GM21529 (cell line): ENCODE data around the gene SH3GLB2.
A peak's percentile ranks its signal among the peaks of the same experiment; 100 is the strongest.
"Not testable (repeated sequence)": the region's sequence is repeated elsewhere in the genome, so short reads cannot be mapped to it uniquely, and the experiment has no call there.

Experiments
- ATAC-seq: cut with Tn5 transposase; IDR thresholded peaks from one replicate; pipeline ENCODE4 v1.9.1; 2021; ENCODE audit not compliant: unreplicated experiment

The SH3GLB2 gene

DNA sequence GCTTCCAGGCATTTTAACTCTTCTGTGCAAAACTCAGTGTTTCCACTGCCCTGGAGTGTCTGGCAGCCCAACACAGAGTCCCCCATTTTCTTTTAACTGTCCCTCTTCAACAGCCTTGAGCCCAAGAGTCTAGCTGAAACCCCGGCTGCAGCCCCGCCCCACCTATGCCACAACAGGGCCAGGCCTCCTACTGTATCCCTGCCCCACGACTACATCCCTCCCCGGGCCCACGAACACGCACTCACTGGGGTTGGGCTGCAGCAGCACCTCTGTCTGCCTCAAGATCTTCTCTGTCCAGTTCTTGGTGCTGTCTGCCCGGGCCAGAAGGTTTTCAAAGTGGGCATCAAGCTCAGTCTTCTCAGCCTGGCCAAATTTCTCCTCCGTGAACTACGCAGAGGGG, 6.1 kb downstream of the SH3GLB2 start:
- ATAC-seq = no peak

DNA sequence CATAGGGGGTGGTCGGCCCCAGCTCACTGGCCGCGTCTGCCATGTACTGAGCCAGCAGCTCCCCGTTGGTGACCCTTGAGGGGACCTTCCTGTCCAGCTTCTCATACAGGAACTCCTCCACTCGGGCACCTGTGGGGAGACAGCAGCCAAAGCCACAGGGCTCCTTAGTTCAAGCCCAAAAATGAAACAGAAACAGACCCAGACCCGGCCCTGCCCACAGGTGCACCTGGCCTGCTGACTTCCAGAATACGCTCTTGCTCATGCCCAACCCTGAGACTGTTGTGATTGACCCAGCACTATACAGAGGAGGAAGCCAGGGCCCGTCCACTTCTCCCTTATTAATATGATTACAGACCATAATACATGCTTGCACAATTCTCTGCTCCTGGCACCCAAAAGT, 7.0 kb downstream of the SH3GLB2 start:
- peak; percentile 88 for ATAC-seq

DNA sequence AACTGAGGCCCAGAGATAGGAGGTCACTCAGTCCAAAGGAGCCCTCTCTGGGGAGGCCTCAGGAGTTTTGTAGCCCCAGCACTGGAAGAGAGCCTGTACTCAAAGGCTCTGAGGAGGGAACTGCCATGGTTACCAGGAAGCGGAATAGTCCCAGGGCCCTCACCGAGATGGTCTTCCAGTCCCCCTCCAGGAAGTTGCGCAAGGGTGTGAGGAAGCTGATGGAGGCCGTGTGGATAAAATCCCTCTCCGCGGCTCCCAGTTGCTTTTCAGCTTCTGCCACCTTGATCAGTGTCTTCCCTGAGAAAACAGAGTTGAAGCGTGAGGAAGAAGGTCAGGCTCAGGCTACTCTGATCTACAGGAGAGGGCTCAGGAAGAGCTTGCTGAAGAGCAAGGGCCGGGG, 13.5 kb downstream of the SH3GLB2 start:
- no peak for ATAC-seq

DNA sequence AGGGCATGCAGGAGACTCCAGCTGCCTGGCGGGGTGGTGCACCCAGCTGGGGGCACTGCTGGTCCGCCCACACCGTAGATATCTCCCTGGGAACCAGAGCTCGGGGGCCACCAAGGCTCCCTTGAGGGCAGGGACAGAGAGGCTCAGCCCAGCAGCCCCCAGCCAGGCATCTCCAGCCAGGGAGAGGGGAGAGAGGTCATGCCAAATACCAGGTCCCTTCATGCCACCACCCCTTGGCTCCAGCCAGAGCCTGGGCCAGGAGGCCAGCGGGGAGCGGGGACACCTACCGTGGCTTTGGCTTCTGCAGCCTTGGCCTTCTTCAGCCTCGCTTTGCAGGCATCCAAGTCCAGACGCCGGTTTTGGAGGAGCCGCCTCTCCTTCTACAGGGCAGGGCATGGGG, 14.0 kb downstream of the SH3GLB2 start:
- no peak for ATAC-seq

DNA sequence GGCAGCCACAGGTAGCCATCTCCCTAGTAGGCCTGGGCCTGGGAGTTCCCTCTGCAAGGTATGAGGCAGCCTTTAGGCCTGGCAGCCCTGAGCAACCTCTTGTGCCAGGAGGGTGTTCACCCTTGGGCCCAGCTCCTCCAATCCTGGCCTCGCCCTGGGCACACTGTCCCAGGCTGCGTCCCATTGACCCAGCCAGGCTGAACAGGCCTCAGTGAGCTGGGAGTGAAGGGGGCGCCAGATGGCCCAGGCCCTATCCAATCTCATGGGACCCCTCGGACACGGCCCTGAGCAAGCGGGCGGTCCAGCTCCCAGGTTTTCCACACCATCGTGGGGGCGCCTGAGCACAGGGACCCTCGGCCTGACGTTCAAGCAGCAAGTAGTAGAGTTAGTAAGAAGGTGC, 14.5 kb downstream of the SH3GLB2 start:
- no peak for ATAC-seq

DNA sequence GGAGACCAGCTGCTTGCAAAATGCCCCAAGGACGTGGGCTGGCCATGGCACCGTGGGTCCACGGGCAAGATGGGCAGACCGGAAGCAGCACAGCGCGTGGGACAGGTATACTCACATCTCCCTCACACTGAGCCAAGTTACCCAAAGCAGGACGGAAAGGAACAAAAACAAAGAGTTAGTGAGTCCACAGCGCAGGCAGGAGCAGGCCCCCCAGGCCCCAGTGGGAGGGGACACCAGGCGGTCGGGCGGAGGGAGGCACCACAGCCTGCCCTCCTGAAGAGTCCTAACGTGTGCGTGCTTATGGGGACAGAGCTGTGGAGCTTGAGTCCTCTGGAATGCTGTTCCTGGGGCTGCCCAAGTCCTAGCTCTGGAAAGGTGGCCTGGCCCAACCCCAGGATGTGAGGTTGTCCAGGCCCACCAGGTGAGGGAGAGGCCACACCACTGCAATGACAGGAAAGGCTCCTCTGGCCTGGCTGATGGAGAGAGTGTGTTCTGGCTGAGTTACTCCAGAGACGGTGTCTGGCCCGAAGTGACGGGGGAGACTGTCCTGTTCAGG, 15.2 kb downstream of the SH3GLB2 start:
- no peak for ATAC-seq

DNA sequence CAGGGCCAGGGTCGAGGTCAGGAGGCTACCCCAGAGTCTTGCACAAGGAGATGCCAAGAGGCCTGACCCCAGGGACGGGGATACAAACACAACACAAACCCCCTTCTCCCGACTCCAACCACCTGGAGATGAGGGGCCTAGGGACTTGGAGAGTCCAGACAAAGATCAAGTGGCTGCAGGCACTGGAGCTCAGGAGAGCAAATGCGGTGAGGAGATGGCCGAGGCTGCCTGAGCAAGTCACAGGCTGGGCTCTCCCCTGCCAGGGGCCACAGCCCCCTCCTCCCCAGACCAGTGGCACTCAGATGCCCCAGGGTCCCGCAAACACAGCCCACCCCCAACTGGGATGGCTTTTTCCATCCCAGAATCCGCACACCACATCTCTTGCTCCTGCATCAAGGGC, 15.8 kb downstream of the SH3GLB2 start:
- ATAC-seq = no peak

DNA sequence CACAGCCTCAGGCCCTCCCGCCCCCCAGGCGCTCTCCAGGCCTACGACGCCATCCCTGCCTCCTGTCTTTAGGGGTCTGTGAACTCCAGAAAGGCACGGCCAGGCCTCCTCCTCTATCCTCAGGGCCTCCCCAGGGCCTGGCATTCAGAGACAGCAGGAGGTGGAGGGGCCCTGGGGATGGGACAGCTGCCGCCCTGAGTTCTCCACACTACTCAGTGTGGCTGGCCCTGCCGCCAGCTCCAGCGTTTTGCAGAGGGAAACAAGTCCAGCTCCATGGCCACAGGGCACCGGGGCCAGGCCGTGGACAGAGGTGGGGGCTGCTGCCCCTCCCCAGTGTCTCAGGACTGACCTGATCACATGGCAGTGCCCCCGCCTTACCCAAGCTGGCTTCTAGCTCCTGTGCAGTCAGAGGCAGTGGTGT, 16.4 kb downstream of the SH3GLB2 start:
- no peak for ATAC-seq

DNA sequence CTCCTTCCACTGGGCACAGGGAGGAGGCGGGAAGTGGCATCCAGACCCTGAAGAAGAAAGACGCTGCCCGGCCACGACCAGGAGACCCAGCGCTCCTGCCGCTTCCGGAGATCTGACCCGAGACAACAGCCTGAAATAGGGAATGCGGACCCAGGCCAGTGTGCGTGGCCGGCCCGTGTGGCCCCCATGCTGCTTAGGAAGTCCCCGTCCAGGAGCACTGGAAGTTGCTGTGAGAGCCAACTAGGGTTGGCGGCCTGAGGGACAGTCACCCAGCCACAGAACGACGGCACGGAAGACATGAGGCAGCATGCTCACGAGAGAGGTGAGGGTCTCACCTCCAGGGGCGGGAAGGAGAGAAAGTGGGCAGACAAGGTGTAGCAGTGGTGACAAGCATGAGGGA, 17.0 kb downstream of the SH3GLB2 start:
- ATAC-seq = no peak

DNA sequence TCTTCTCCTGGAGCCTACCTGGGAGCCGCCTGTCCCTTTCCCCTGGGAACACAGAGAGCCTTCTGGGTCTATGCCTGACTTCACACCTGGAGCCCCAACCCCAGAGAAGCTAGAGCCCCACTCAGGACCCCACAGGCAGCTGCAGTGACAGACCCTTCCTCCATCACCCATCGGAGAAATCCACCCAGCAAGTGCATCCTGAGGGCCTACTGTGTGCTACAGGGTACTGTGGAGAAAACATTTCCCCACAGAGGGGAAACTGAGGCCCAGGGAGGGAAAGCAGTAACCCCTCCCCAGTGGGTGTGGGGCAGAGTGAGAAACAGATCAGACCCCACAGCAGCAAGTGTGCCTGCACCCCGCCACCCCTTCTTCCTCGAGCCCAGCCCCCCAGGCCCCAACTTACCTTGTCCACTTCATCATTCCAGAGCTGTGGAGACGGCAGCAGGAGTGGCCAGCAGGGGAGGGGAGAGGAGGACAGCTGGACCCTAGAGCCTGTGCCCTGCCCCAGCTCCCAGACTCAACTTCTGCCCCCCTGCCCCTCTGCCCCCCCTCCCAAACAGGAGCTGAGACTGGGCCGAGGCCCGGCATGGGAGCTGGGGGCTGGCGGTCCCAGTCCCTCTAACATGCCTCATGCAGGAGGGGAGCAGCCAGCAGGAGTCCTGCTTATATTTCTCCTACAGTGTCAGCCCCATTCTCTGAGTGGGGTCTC, 17.7 kb downstream of the SH3GLB2 start:
- ATAC-seq = no peak

DNA sequence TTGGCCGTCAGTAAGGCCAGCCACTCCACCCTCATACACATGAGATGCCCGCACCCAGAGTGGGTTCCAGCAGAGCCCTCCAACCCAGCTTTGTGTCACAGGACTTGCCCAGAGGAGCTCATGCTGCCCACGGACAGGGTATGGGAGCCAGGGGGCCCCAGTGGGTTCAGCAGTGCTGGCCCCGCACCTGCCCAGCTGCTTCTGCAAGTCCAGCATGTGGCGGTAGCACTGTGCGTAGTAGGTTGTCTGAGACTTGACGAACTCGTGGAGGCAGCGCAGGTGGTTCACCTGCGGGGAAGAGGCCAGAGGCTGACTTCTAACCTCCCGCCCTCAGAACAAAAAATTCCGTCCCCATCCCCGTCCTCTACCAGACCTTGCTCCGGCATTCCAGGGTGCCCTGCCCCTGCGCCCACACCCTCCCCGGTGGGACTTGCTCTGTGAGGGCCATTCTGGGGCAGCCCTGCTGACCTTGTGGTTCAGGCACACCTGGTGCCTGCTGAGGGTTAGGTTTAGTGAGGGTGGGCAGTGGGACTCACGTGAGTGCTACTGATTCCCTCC, 18.5 kb downstream of the SH3GLB2 start:
- ATAC-seq = no peak

DNA sequence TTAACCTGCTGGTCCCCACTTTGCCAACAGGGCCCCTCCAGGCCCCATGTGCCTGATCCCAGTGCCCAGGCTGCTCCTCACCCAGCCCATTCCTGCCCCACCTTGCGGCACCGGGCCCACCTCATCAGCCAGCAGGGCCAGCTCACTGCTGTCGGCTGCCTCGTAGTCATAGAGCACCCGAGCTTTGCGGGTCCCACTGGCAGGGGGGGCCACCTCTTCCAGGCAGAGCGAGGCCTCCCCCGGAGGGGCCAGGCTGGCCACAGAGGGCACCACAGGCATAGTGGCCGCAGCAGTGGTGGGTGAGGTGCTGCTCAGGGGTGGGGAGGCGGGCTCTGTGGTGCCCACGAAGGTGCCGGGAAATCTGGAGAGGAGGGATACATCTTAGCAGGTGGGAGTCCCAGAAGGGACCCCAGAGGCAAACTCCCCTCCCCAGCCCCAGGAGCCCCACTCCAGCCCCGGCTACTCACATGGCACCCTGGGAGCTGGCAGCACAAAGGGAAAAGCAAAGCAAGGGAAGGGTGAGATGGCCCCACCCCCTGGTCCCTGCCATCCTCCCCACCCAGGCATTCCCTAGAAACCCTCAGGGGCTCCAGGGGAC, 19.0 kb downstream of the SH3GLB2 start:
- ATAC-seq = no peak

DNA sequence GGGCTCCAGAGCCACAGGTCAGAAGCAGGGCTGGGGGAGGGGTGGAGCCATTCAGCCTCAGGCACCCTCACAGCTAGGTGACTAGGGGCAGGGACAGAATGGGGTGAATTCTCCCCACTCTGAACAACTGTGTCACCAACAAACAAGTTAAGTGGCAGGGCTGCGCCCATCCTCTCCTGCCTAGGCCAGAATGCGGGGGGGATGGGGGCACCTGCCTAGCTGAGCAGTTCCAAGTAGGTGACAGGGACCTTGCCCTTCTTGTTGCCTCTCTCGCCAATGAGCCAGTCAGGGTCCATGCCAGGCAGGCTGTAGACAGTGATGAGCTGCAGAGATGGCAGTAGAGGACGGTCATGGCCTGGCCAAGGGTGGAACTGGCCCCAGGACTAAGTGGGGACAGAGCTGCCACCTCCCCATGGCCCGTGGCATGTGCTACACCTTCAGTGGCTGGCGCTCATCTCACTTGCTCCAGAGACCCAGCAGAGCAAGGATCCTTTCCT, 19.6 kb downstream of the SH3GLB2 start:
- no peak for ATAC-seq

DNA sequence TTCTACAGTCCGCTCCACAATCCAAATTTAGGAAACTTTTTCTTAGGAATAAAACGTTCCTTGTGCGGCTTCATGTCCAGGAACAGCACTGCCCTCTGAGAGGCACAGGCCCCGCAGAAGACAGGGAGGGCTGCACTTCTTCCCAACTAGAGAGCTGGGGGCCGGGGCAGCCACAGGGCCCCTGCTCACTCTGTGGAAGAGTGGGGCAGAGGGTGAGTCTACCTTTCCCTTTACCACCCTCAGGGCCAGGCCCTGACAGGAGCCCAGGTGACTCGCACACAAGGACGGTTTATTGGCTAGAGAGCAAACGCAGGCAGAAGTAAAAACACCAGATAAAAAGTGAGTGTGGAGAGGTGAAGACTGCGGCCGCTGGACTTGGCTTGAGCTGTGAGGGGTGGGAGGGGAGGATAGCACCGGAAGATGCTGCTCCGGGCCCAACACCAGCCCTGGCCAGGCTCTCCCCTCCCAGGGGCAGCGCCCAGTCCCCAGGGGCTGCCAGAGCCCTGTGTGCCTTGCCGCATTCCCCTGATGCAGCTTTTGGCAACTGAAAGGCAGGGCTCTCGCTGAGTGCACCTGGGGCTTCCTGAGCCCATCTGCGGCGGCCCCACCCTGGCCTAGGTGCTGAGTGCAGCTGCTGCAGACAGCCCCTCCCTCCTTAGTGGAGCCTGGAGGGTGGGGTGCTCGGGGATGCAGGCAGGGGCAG, 20.2 kb downstream of the SH3GLB2 start:
- no peak for ATAC-seq

DNA sequence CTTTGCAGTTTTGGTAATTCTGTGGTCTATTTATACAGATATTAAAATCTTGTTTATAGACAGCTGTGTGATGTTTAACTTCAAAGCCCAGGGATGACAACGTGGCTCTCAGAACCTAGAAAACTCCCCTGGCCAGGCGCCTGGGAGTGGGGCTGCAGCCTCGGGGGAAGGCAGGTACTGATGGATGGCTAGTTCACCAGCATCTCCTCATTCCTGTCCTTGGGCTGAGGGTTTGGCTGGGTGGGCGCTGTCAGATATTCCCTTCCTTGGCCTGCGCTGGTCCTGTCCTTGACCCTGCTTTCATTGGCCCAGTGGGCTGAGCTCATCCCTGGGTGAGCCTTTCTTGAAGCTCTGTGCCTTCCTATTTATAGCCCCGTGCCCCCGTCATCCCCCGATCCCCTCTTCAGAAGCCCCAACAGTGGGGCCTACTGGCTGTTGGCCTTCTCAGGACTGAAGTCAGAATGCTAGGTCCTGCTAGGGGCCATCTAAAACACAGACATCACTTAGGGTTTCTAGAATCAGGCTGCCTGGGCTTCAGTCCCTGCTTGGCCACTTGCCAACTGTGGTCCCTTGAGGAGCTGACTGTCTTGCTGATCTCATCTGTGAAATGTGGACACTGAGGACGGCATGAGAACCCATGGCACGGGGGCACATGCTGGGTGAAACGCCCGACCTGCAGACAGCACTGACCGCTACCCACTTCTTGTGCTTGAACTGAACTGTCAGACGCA, 20.9 kb downstream of the SH3GLB2 start:
- ATAC-seq = no peak

DNA sequence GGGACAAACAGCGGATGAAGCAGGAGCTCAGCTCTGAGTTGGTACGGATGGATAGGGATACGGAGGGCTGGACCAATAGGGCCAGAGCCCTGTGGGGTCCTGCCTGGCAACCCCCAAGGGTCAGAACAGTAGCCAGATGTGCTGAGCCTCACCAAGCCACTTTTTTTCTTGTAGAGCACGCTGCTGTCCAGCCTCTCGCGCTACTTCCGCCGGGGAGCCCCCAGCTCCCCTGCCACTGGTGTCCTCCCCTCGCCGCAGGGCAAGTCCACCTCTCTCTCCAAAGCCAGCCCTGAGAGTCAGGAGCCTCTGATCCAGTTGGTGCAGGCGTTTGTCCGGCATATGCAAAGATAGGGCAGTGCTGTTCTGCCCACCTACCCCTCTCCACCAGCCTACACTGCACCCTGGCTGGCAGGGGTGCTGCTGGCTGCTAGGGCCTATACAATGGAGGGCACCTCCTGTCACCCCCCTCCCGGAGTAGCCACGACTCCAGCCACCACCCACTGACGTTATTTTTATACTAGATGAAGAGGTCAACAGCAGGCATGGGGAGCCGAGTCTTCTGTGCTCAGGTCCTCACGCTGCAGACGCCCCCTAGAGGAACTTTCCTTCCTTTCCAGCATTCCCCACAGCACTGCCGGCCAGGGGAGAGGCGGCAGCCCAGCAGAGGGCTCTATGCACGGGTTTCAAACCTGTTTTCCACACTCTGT, 21.6 kb downstream of the SH3GLB2 start:
- peak; percentile 59 for ATAC-seq

DNA sequence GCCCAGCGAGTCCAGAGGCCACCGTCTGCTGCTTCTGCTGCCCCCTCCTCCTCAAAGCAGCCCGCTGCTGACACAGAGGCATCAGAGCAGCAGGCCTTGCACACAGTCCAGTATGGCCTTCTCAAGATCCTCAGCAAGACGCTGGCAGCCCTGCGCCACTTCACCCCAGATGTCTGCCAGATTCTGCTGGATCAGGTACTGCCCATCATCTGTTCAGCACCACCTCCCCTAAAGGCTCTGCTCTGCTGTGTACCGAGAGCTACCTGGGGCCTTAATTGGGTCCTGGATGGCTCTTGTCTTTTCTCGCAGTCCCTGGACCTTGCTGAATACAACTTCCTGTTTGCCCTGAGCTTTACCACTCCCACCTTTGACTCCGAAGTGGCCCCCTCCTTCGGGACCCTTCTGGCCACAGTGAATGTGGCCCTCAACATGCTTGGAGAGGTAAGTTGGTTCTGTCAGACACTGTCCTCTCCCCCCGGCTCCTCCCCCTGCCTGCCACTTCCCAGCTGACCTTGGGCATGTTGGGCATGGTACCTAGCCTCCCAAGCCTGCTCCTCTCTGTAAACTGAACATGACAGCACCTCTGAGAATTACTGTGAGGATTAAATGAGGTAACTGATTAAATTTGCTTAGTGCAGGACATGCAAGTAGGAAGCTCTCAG, 22.7 kb downstream of the SH3GLB2 start:
- no peak for ATAC-seq

DNA sequence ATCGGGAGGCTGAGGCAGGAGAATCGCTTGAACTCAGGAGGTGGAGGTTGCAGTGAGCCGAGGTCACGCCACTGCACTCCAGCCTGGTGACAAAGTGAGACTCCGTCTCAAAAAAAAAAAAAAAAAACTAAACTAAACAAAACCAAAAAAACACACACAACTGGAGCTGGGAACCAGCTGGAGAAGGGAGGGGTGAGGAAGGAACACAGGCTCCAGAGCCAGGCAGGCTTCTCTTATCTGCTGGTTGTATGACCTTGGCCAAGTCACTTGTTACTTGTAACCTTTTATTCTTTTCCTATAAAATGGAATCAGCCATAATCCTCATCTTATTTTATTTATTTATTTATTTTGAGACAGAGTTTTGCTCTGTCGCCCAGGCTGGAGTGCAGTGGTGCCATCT, 24.0 kb downstream of the SH3GLB2 start:
- ATAC-seq = not testable (repeated sequence)

DNA sequence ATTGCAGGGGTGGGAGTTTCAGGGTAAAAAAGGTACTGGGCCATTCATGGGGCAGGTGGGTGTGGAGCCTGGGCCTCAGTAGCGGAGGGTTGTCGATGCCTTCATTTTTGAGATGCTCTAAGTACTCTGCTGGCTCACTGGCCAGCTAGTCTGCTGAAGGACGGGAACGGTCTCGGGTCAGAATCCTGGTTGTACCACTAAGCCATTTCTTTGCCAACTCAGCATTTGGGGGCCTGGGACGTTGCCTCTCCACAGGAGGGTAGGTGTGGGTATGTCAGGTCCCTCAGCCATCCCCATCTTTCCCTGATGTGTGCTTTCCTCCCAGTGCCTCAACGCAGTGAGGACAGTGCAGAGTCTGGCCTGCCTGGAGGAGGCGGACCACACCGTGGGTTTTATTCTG, 25.1 kb downstream of the SH3GLB2 start:
- no peak for ATAC-seq
